Uterus (tissue), 4 donors: ENCODE measurements around the gene BRF1. TPM values are rescaled to one million over a fixed set of nuclear protein-coding genes. Genes with fewer than 3 reads are reported as not detected.

Source experiments
- DNase-seq, 2 donors: peaks; one replicate each; pipeline ENCODE4 v3.0.0-alpha.2; 2019 to 2020
- H3K27ac ChIP-seq, 2 donors: fragments of 200-600 bp; sonication (generic); 1 replicate in 1 of 2; 2 replicates in 1 of 2; pipeline ENCODE4 v1.5.1; 2016 to 2018
- H3K27me3 ChIP-seq, 2 donors: fragments of 200-600 bp; sonication (generic); one replicate each; pipeline ENCODE4 v1.5.1; 2018 to 2019; ENCODE audit warnings: control low read depth in 1 of 2
- H3K36me3 ChIP-seq, 2 donors: fragments of 200-600 bp; sonication (generic); one replicate each; pipeline ENCODE4 v1.5.1; 2019; ENCODE audit warnings: control low read depth in 1 of 2
- H3K4me1 ChIP-seq, 2 donors: fragments of 200-600 bp; sonication (generic); one replicate each; pipeline ENCODE4 v1.5.1; 2018 to 2019; ENCODE audit warnings: control low read depth in 1 of 2
- H3K4me3 ChIP-seq, 2 donors: fragments of 200-600 bp; sonication (generic); 1 replicate in 1 of 2; 2 replicates in 1 of 2; pipeline ENCODE4 v1.5.1; 2018 to 2019; ENCODE audit warnings: mild to moderate bottlenecking in 1 of 2
- H3K9me3 ChIP-seq, 2 donors: fragments of 200-600 bp; sonication (generic); one replicate each; pipeline ENCODE4 v1.5.1; 2019; ENCODE audit warnings: control low read depth in 1 of 2
- POLR2A ChIP-seq, 2 donors: fragments of 450-650 bp; IDR thresholded peaks; one replicate each; pipeline ENCODE4 v1.6.1; 2016; ENCODE audit warnings: antibody characterized with exemption in 2 of 2, mild to moderate bottlenecking in 1 of 2, moderate library complexity in 1 of 2
- intact Hi-C: fragments of 100-400 bp; cut with DNase I; formaldehyde crosslinking; loops from one replicate; pipeline ENCODE4 v1.15.1; 2023; ENCODE audit warnings: low total_unique reads
- total RNA-seq, 4 donors: library from RNA; depleted of rRNA in 3 of 4; stranded (reverse); fragments of >200 nt in 3 of 4; gene quantifications; one replicate each; pipeline versions ENCODE4 v1.1.0 to v1.2.4, GENCODE V29; 2014 to 2023
- TF ChIP-seq, protein P1 (sequence below), 4 experiments: fragments of 200-600 bp in 2 of 4; fragments of 450-650 bp in 2 of 4; sonication (generic) in 2 of 4; IDR thresholded peaks; one replicate each; pipeline ENCODE4 v1.5.1; 2016 to 2019; ENCODE audit warnings: antibody characterized with exemption in 4 of 4, mild to moderate bottlenecking in 2 of 4, moderate library complexity in 1 of 4
- donor health status: DM: yes; HTN: yes; CAD: no.

BRF1 gene
- total RNA-seq, 4 donors from 2014 or later, result 9.7 to 77.7 (median 61.3) TPM

DNA sequence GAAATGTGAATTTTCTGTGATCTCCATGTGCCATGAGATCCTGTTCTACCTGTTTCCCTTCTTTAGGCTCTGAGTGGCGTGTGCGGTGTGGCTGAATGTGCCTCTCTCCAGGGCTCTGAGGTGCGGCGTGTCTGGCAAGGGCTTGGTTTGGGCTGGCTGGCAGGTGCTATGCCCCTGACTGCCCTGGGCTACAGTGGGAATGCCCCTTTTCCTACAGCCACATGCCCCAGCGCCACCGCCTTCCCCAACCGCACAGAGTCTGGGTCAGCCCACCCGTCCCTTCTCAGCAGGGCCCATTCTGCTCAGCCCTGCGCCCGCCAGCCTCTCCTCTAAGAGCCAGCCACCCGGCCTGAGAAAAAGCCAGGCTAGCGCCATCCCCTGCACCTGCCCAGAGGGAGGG lies 27.7 kb downstream of the BRF1 start:
- no peak for DNase-seq
- no peak overlapping the region for H3K4me3 ChIP-seq
- H3K9me3 ChIP-seq, result no peaks in the 10 kb centered on the region
- intact Hi-C loops, result no loop called here
- no peaks in the 10 kb centered on the region for H3K27me3 ChIP-seq
- H3K36me3 ChIP-seq, result no peaks in the 10 kb centered on the region
- no peaks in the 10 kb centered on the region for H3K4me1 ChIP-seq
- TF ChIP-seq, protein P1, sequence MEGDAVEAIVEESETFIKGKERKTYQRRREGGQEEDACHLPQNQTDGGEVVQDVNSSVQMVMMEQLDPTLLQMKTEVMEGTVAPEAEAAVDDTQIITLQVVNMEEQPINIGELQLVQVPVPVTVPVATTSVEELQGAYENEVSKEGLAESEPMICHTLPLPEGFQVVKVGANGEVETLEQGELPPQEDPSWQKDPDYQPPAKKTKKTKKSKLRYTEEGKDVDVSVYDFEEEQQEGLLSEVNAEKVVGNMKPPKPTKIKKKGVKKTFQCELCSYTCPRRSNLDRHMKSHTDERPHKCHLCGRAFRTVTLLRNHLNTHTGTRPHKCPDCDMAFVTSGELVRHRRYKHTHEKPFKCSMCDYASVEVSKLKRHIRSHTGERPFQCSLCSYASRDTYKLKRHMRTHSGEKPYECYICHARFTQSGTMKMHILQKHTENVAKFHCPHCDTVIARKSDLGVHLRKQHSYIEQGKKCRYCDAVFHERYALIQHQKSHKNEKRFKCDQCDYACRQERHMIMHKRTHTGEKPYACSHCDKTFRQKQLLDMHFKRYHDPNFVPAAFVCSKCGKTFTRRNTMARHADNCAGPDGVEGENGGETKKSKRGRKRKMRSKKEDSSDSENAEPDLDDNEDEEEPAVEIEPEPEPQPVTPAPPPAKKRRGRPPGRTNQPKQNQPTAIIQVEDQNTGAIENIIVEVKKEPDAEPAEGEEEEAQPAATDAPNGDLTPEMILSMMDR (IDR thresholded peaks at IDR 0.05), result no peak
- TF ChIP-seq POLR2A (IDR thresholded peaks at IDR 0.05), result no peak
- no peak overlapping the region for H3K27ac ChIP-seq

DNA sequence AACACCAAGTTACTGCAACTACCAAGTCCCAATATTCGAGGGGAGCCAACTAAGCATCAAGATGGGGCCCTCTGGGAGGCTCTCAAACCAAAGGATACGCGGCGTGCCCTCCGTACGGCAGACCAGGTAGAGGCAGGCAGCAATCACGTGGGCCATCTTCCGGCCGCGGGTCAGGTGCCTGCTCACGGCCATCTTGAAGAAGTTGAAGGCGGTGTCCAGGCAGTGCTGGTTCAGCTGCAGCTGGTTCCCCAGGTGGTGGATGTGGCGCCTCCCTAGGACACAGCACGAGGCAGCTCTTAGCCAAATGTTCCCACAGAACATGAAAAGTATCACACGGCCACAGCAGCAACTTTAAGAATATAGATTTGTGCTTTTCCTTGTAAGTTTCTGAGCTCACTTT lies 28.2 kb downstream of the BRF1 start:
- TF ChIP-seq POLR2A (IDR thresholded peaks at IDR 0.05), result no peak
- TF ChIP-seq, protein P1 (IDR thresholded peaks at IDR 0.05), result no peak
- Histone ChIP-seq H3K9me3 (no peaks in the 10 kb centered on the region), H3K27me3 (no peaks in the 10 kb centered on the region), H3K27ac (no peak overlapping the region), H3K4me3 (no peak overlapping the region), H3K36me3 (no peaks in the 10 kb centered on the region), H3K4me1 (no peaks in the 10 kb centered on the region)
- intact Hi-C loops, result no loop called here
- no peak for DNase-seq

DNA sequence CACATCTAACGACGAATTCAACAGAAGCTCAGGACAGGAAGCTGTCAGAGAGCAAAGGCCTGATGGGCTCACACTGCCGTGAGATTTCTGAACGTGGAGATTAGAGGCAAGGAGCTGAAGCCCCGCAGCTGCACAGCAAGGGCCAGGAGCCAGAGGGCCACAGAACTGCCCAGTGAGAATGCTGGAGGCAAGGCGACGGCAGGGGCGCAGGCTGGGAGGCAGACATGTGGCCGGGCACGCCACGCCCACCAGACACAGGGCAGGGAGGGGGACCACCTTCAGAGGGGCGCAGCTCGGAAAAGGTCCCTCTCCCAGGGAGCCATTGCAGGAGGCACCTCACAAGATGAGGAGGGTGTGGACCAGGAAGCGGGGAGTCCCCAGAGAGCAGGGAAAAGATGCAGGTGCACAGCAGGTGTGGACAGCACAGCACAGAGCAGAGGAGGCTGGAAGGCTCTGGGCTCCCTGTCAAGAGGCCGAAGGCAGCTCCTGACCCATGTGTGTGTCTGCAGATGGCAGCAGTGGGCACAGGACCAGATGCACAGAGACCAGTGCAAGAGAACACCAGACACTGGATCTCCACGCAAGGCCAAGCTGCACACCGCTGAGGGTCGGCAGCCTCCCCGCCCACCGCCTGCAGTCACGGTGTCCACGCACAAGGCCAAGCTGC lies 29.4 kb downstream of the BRF1 start:
- Histone ChIP-seq H3K27ac (no peak overlapping the region), H3K4me1 (no peaks in the 10 kb centered on the region), H3K27me3 (no peaks in the 10 kb centered on the region), H3K4me3 (no peak overlapping the region), H3K9me3 (no peaks in the 10 kb centered on the region), H3K36me3 (no peaks in the 10 kb centered on the region)
- DNase-seq, result no peak
- intact Hi-C loops, result no loop called here
- TF ChIP-seq POLR2A (IDR thresholded peaks at IDR 0.05), result no peak
- TF ChIP-seq, protein P1 (IDR thresholded peaks at IDR 0.05), result no peak

DNA sequence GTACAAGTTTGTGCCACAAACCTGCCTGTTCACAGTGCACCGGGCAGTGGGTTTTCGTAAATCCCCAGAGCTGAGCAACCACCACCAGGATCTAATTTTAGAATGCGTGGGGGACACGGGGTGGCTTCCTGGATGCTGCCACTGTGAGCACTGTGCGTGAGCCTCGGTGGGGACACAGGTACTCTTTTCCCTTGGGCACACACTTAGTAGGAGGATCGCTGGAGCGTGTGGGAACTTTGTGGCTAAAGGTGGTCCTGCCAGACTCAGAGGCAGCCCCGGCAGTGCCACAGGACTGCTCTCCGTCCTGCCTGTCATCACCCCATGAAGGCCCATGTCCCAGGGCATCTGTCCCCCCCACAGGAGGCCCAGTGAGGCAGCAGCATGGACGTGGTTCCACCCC lies 31.4 kb downstream of the BRF1 start:
- no peaks in the 10 kb centered on the region for H3K27me3 ChIP-seq
- no peaks in the 10 kb centered on the region for H3K4me1 ChIP-seq
- no peak overlapping the region for H3K4me3 ChIP-seq
- TF ChIP-seq, protein P1 (IDR thresholded peaks at IDR 0.05), result no peak
- TF ChIP-seq POLR2A (IDR thresholded peaks at IDR 0.05), result no peak
- no peaks in the 10 kb centered on the region for H3K36me3 ChIP-seq
- H3K9me3 ChIP-seq, result no peaks in the 10 kb centered on the region
- DNase-seq, result no peak
- H3K27ac ChIP-seq, result no peak overlapping the region
- intact Hi-C loops, result no loop called here

DNA sequence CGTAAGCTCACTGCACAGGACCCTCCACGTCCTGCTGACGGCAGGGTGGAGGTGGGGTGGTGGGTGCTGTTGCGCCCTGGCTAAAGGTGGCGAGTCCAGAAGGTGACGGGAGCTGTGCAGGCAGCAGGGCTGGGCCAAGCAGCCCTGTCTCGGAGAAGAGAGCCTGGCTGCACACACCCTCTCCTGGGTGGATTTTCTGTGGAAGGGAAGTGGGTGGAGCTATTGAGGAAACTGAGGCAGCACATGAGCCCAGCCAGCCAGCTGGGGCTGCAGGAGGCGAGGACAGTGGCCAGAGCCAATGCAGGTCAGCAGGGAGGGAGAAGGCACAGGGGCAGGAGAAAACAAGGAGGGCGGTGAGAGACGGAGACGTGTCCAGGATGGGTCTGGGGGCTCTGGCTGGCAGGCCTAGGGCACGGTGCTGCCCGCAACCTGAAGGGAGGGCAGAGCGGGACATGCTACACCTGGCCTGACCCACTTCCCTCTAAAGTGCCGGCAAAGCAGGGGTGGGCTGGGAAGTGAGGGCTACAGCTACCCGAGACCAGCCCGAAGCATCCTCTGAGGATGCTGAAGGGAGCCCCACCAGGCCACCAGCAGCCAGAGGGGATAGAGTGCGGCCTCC lies 32.0 kb downstream of the BRF1 start:
- H3K27me3 ChIP-seq, result no peaks in the 10 kb centered on the region
- no peak for DNase-seq
- no peaks in the 10 kb centered on the region for H3K9me3 ChIP-seq
- TF ChIP-seq POLR2A (IDR thresholded peaks at IDR 0.05), result no peak
- H3K36me3 ChIP-seq, result no peaks in the 10 kb centered on the region
- H3K4me3 ChIP-seq, result no peak overlapping the region
- intact Hi-C loops, result no loop called here
- no peak overlapping the region for H3K27ac ChIP-seq
- H3K4me1 ChIP-seq, result no peaks in the 10 kb centered on the region
